ENCODE results near the gene CFAP70.

The CFAP70 gene

DNA sequence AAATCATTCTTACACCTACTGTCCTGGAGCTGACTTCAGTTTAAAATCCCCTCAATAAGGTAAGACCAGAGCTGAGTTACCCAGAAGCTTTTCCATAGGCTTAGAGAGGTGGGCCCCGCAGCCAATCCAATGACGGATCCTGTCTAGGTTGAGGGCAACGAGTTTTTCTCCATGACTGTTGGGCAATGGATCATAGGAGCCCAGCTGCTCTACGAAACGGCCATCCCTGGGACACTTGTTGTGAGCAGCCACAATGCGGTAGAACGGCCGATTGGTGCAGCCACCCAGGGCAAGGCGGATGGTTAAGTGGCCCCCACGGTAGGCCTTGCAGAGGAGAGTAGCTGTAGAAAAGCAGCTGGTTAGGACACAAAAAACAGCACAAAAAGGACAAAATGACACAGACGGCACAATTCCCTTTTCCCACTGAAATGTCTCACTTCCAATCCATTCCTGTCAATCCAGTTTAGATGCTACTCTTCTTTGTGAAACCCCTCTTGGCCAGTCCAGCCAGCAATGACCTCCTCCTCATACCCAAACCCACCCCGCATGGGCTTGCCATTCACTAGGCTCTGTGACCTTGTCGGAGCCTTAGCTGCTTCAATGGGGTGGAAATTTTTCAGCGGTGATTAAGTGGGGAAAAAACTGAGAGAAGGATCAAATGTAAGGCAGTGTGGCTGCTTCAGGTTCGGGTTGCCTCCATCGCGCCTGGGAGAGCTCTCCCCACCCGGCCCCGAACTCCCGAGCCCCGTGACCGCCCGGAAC is 106.8 kb downstream of the CFAP70 start:
- no peak for DNase-seq

DNA sequence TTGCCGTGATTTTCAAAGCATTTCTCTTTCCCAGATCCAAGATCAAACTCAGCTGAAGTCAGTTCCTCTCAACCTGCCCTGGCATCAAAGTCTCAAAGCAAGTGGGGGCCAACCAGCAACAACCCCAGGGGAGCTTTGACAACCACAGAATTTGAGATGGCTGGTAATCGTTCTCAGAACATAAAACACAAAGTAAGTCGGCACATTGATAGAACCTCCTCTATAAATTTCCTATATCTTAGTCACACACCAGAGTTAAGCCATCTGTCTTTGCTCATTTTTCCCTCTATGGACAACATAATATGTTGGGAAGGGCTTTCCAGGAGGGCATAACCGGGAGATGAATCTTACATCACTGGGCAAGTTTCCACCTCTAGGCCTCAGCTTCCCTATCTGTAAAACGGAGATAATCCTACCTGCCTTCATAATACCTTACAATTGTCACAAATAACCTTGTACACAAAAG is 110.4 kb downstream of the CFAP70 start:
- DNase-seq: no peak

DNA sequence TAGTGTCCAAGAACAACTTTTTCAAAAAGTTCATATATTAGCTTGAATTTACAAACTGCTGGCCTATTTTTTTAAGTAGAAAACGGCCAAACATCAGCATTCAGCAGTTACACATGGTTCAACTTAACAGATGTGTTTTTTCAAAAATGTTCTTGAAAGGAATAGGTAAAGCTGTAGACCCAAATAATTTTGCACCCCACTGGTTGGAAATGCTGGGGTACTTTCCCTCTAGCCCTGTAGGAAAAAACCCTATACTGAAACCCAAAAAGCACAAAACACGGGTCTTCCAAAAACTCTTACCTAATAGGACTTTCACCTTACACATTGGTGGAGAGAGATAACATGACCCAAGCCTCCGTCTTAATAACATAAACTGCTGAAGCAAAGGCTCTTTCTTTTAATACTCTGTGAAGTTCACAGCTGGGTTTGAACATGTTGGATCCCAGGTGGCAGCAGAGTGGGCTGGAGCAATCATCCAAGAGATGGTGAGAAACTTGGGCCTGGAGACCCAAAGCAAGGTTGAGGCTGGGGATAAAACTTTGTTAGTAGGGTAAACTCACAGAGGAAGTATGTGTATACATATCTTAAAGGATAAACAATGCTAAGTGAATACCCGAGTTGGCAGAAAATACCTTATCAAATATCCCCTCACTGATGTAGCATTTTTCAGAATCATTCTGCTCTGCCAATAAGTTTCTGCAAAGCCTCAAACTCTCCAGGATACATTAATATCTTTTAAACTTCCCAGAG is 111.0 kb downstream of the CFAP70 start:
- no peak for DNase-seq

DNA sequence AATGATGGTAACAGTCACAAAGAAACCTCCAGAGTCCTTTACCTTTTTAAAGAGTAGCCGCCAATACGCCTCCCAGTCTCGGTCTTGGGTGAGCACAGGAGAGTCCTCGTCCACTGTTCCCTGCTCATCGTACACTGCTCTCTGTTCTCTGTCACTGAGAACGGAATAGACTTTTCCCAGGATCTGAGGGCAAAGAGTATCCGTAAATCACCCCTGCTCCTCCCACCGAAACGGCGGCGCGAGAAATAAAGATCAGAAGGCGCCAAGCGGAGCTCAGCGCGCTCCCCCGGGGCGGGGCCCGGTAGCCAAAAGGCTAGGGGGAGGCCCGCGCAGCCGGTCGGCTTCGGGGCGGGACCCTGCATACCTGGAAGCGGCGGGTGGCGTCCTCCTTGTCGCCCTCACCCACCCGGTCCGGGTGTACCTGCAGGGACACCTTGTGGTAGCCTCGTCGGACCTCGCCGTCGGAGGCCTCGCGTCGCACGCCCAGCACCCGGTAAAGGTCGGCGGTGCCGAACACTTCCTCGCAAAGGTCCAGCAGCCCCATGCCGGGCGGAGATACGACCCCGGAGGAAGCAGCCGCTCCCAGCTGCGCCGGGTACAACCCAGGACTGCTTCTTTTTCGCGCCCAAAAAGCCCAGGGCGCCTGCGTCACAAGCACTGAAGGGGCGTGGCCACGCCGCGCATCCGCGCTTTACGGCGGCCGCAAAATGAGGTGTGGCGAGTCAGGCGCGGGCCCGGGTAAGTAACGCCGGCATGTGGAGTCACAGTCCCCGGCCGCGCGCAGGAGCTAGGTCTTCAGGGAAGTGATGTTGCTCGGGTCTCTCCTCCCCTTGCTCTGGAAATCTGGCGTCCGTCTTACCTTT is 111.8 kb downstream of the CFAP70 start, which contains the start of gene DNAJC9:
Gene DNAJC9 (minus strand): TSS at position 610 of the 863 bp plus-strand sequence. CDS start 66 bp downstream, at position 544.
- DNase-seq: peak; percentile 95

DNA sequence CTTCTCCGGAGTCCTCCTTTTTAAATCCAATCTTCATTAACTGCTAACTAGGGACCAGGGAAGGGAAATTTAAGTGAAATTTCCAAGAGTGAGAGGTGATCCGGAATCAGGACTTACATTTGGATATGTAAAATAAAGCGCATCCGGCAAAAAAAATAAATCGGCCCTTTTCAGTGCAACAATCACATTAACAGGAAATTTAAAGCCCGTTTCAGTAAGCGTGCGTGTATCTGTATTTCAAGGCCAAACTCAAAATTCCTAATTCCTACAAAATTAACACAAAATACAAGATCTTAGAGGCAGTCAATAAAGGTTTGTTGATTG is 112.4 kb downstream of the CFAP70 start:
- DNase-seq: no peak

DNA sequence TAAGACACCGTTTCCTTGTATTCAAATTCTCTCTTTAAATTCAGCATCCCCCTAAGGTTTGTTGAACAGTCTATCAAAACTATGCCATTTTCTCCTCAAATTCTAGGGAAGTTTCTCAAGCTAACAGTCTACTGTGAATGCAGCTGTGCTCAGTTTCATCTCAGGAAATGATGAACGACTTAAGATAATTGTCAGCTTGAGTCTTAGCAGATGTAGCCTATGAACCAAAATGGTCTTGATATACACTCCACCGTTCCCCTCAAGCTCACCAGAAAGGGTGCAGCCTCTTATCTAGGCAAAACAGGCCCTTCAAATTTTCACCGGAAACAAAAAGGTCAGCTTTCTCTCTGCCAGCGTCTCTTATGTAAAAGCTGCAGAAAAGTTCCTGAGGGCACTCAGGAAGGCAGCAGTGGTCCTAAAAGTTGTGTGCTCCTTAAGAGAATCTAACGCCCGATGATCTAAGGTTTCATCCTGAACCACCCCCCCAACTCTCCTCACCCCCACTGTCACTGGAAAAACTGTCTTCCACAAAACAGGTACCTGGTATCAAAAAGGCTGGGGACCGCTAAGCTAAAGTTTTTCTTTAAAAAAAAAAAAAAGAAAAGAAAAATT is 113.7 kb downstream of the CFAP70 start:
- DNase-seq: no peak

DNA sequence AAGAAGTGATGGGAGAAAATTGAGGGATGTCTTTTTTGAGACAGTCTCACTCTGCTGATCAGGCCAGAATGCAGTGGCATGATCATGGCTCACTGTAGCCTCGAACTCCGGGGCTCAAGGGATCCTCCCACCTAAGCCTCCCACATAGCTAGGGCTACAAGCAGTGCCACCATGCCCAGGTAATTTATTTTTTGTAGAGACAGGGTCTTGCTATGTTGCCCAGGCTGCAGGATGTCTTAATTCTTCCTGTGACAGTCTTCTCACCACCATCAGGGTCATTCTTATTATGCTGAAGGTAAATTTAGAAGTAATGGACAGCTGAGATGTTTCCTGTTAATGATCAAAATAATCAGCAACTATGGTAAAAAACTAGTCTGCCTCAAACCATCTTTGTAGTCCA is 118.8 kb downstream of the CFAP70 start:
- DNase-seq: no peak

DNA sequence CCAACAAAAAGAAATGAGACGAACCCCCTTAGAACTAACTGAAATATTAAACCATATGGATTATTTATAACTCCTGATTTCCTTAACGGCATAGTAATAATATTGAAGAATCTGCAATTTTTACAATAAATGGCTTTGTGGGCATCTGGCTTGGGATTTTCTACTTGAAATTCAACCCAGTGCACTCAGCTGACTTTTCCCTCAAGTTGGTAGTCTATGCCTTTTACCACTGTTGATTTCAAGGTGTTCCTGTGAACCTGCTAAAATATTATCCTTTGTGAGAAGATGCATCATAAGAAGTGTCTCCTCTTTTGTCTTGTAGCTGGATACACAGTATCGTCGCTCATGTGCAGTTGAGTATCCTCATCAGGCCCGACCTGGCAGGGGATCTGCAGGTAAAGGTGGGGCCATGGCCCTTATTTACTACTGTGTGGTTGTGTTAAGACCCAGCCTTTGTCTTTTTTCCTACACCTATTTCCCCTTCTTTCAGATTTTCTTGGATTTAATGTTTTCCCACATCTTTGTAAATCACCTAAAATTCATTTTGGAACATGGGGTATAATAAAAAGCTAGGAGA is 119.6 kb downstream of the CFAP70 start:
- no peak for DNase-seq

DNA sequence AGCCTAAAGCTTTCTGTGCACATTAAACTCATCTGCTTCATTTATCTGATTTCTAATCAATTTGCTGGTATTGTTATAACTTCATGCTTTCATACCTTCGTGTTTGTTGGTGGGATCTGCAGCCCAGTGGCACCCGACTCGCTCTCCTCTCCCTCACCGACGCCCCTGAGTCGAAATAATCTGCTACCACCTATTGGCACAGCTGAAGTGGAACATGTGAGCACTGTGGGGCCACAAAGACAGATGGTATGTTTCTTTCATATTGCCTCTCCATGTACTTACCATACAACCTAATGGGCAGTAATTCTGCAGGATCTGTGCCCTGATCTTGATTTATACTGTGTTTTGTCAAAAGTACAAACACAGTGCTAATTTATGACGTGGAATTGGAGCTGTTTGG is 124.0 kb downstream of the CFAP70 start:
- no peak for DNase-seq

DNA sequence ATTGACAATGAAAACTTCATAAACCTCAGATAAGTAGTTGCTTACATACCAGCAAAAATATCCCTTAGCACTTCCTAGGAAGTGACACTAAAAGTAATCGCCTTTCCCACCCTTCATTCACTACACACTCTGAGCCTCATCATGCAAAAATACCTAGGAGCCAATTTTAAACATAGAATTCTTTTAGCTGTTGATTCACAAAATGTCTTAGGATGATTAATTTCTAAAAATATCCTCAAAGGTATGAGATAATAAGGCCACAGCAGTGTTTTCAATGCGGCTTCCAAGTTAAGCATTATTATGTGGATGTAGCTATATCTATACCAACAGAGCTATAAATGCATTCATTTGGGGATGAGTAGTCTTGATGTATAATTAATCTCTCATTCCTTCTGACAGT is 124.8 kb downstream of the CFAP70 start:
- DNase-seq: no peak

DNA sequence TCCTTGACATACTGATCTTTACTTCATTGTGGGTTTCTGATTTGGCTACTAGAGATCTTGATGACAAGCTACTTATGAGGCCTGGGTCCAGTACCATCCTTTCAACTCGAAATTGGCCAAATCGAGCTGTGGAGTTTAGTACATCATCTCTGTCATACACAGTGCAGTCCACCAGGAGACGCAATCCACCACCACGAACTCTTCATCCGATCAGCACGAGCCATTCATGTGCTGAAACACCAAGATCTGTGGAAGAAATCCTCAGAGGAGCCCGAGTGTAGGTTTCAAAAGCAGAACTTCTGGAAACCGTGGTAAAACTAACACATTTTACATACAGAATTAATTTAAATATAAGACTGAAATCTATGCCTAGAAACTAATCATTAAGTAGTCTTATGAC is 125.8 kb downstream of the CFAP70 start:
- DNase-seq: no peak

DNA sequence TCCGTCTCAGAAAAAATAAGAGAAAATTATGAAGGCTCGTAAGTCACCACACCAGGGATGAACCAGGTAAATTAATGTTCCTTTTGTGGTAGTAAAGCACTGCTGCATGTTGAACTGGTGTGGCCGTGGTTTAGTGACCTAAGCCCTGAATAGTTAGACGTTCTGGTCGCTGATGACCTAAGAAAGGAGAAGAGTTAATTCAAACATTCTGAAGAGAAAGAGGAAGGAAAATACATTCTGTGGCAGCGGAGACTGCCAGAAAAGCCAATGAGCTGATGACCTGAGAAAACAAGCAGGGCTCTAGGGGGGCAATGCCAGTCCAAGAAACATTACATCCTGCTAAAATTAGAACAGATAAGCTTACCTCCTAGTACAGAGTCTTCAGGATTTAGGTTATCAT is 129.1 kb downstream of the CFAP70 start:
- no peak for DNase-seq

DNA sequence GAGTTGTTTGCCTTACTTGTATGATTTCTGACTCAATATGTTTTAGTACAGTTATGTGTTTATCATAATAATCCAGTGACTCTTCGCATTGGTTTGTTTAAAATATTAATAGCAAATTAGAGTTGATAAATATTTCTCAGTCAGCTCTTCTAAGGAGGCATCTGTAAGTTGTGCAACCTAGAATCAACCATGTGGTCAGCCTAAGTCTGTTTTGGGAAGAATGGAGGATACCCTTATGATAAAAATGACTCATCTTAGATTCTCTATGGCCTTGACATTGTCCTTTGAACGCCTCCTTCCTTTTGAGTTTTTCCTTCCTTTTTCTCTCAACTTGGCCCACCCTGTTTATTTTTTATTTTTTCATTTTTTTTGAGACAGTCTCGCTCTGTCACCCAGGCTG is 130.4 kb downstream of the CFAP70 start:
- DNase-seq: no peak

DNA sequence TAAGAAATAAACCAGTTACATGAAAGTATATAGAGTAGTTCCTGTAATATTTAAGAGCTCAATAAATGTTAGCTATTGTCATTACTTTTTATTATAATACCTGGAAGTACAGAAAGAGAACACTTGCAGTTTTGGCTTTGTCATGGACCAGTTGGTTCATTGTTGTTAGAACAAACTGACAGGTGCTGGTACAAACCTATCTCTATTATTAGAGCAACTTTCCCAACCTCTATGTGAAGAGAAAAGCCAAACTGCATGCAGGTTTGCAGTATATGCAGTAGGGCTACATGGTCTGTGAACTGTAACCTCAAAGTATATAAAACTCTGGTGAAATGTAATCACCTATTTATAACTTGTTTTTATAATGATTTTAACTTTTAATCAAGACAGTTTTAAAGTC is 132.0 kb downstream of the CFAP70 start:
- no peak for DNase-seq

DNA sequence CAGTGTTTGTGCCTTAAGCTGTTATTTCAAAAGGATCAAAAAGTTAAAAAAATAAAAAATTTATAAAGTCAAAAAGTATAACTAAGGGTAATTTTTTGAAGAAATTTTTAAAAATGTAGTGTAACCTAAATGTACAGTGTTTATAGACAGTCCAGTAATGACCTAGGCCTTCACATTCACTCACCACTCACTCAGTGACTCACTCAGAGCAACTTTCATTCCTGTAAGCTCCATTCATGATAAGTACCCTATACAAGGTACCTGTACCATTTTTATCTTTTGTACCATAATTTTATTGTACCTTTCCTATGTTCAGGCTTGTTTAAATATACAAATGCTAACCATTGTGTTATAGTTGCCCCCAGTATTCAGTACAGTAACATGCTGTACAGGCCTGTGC is 133.1 kb downstream of the CFAP70 start:
- no peak for DNase-seq

DNA sequence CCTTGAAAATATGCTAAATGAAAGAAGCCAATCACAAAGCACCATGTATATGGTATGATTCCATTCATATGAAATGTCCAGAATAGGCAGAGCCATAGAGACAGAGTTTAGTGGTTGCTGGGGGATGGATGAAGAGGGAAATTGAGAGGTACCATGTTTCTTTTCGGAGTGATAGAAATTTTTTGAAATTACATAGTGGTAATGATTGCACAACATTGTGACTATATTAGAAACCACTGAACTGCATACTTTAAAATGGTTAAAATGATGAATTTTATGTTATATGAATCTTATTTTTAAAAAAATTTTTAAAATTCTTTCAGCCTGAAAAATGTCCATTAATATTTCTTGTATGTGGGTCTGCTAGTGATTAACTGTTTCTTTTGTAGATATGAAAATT is 137.7 kb downstream of the CFAP70 start:
- DNase-seq: no peak

DNA sequence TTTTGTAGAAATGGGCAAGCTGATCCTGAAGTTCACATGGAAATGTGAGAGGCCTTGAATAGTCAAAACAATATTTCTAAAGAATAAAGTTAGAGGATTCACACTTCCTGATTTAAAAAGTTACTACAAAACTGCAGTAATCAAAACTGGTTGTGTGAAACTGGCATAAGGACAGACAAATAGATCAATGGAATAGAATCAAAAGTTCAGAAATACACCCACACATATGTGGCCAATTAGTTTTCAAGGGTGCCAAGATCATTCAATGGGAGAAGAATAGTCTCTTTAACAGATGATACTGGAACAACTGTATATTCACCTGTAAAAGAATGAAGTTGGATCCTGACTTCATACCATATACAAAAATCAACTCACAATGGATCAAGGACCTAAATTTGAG is 139.3 kb downstream of the CFAP70 start:
- no peak for DNase-seq

DNA sequence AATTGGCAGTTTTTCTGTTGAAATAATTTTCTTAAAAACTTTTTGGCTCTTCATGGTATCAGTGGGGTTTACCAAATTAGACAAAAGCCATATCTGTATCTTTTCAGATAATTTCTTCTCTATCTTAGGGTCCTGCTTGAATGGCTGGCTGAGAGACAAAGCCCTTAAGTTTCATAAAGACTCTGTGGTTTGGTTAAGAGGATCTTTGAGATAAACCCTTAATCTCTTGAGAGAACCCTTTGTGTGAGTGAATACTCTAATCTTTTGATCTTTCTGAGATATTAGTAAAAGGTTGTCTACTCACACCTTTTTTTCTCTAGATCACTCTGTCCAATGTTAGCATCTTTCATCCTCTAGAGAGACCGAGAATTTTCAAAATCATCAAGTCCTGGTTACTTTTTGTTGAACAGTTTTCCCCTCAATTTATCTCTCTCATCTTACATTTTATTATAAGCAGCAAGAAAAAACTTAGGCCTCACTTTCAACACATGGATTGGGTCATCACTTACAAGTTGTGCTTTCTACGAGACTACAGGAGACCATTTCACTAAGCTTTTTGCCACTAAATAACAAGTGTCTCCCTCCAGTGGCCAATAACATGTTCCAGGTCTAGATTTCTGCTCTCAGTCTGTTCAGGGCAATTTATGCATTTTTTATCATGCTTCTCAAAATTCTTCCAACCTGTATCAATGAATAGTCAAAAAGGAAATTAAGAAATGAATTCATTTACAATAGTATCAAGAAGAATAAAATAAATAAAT is 140.1 kb downstream of the CFAP70 start:
- DNase-seq: peak; percentile 10

DNA sequence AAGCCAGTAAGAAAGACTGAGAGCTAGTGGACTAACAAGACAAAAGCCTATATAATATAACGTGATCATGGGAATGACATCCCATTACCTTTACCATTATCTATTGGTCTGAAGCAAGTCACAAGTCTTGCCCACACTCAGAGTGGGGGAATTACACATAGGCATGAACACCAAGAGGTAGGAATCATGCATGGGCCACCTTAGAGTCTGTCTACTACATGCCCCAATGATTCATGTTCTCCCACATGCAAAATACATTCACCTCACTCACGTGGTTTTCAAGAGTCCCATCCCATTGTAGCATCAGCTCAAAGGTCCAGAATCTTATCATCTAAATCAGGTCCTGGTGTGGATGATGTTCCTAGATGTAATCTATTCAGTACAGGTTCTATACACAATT is 141.0 kb downstream of the CFAP70 start:
- DNase-seq: no peak

DNA sequence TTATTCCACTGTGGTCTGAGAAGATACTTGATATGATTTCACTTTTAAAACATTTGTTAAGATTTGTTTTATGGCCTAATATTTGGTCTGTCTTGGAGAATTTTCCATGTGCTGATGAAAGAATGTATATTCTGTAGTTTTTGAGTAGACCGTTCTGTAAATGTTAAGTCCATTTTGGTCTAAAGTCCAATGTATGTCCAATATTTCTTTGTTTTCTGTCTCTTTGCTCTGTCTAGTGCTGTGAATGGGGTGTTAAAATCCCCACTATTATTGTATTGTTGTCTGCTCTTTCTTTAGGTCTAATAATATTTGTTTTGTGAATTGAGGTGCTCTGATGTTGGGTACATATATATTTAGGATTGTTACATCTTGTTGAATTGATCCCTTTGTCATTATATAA is 142.9 kb downstream of the CFAP70 start:
- DNase-seq: no peak

DNA sequence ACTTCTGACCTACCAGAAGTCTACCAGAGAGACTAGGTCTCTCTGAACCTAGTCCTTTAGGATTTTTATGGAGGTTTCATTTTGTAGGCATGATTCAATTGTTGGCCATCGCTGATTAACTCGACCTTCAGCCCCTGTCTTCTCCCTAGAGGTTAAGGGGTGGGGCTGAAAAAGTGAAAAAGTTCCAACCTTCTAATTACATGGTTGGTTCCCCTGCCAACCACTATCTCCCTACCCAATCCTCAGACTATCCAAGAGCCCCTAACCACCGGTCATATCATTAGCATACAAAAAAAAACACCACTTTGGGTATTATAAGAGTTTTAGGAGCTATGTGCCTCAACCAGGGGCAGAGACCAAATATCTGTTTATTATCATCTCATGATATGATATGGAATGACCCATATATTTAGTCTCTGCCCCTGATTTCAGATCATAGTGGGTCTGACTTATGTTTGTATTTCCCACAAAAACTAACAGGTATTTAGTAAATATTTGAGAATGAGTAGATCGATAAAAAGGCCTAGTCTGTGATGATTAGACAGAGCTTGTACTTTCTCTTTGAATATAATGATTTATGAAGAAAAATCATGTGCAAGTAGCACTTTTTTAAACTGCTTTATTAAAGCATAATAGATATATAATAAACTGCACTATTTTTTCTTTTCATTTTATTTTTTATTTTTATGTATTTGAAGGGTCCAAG is 147.4 kb downstream of the CFAP70 start:
- DNase-seq: no peak

Data from fibroblast of skin of right biceps (primary cell).